ENCODE measurements around the gene AKR1C3. TPM values are rescaled to one million over a fixed set of nuclear protein-coding genes. Genes with fewer than 3 reads are reported as not detected.
"Not testable (repeated sequence)": the region's sequence is repeated elsewhere in the genome, so short reads cannot be mapped to it uniquely, and the experiment has no call there.

AKR1C3 gene
- total RNA-seq, 1 donor from 2014 or later, result 3.6 TPM

DNA sequence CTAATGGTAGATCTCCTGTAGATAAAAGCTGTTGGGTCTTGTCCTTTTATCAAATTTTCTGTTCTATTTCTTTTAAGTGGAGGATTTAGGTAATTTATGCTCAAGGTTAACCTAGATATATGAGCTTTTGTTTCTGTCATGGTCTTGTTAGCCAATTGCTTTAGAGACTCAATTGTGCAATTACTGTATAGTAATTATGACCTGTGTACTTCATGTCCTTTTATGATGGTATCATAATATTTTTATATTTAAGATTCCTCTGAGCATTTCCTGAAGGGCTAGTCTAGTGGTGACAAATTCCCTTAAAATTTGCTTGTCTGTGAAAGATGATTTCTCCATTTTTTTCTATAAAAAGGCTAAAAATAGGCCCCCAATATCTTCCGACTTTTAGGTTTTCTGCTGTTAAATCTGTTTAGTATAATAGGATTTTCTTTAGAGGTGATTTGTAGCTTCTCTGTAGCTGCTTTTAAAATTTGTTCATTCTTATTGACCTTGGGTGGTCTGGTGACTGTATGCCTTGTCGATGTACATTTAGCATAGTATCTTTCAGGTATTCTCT, 5.4 kb upstream of the AKR1C3 start:
- DNase-seq (ENCODE audit: extremely low read depth, low read depth, low spot score), result no peak

DNA sequence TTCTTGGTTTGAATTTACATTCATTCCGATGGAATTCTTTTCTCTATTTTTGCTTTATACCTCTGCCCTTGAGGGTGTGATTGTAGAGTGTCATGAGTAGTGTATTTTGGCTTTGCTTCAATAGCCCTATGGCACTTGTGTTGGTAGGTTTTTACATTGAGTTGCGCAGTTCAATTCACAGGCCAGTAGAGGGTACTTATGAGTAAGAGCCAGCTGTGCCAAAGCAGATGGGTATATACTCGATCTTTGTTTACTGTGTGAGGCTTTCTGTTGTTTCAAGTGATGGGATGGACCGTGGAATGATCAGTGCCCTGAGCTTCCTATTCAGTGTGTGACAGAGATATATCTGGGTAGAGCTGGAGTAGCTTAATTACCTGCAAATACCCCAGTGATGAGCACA, 4.3 kb upstream of the AKR1C3 start:
- no peak for DNase-seq (ENCODE audit: extremely low read depth, low read depth, low spot score)

DNA sequence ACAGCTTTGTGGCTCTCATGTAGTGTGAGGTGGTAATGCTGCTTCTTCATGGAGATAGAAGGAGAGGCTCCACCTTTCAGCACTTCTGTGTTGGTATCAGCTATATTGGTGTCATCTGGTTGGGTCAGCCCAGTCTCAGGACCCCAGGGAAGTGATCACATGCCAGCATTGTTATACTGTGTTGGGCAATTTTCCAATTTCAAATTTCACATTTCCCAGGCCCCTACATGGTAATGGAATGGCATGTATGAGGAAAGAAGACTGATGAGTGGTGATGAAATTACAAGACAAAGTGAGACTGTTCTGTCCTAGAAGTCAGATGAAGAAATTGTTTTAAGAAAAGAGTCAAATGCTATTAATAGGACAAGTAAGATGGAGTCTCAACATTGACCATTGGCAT, 3.7 kb upstream of the AKR1C3 start:
- DNase-seq (ENCODE audit: extremely low read depth, low read depth, low spot score), result no peak

DNA sequence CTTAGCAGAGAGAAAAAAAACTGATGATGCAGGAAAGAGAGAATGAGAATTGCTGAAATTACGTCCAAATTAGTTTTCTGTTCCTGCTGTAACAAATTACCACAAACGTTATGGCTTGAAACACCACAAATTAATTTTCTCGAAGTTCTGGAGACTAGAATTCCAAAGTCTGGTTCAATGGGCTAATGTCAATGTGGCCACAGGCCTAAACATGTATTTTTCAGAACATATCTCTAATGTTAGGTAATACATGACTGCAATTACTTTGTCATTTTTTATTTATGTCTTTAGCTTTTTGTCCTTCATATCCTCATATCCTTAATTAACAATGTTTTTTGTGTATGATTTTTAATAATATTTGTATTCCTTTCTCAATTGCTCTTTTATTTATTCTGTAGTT, 3.0 kb upstream of the AKR1C3 start:
- DNase-seq (ENCODE audit: extremely low read depth, low read depth, low spot score), result no peak

DNA sequence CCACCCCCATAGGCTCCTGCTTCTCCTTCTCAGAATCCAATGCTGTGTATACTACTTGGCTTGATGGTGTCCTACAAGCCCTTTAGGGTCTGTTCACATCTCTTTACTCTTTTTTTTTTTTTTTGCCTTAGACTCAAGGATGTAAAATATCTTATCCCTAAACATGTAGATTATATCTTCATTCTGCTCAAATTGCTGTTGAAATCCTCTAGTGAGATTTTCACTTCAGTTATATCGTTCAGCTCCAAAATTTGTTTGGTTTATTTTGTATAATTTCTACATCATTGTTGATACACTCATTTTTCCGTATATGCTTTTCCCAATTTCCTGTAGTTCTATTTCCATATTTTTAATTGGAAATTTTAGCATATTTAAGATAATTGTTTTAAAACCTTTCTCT, 1.8 kb upstream of the AKR1C3 start:
- no peak for DNase-seq (ENCODE audit: extremely low read depth, low read depth, low spot score)

DNA sequence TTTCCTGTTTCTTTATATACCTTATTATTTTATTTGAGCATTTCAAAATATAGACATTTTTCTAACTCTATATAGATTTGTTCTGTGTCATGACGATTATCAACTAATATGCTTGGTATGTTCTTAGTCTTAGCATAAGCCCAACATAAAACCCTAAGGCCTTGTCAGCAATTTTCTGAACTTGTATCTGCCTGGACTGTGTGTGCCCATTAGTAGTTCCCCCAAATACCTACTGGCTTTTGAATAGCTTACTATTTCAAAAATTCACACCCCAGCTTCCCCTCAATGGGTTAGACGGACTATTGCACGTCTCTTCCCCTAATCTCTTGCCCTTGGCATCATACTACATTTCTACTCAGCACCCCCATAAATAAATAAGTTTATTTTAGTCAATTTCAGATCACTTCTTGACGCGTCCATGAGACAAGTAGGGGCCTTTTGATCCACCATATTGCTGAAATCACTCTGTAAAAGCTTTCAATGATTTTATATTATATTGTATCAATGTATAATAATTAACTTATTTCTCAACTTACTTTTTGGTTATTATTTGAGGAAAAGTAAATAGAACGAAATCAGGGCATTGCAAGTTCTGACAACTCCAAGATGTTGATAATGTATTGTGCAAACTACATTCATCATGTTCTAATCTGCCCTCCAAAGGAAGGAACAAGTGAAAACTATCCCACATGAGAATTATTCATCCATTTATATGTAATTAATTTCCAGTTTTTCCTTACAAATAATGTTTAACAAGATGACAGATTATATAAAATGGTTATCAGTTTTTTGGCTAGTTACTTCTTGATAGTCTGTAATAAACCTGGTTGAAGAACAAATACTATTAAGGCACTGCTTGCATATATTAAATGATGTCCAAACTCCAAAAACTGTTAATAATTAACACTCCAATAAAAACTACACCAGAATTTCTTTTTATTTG, 1.1 kb upstream of the AKR1C3 start:
- no peak for DNase-seq (ENCODE audit: extremely low read depth, low read depth, low spot score)

DNA sequence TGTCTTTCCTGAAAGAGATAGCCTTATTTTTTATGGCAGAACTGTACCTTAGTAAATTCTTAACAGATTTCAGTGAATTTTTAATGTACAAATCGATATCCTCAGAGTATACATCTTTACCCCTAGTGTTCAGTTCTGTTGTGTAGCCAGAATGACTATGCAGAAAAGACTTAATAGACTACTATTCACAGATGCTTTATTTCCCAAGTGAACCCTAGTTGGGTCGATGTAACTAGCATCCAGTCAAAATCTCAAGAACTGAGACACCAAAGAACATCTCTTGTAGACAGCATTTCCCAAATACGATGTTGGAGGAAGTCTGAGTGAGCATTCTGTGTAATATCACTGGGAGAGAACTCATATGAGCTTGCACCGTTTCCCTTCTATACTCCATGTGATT, 1.5 kb downstream of the AKR1C3 start:
- DNase-seq (ENCODE audit: extremely low read depth, low read depth, low spot score), result no peak

DNA sequence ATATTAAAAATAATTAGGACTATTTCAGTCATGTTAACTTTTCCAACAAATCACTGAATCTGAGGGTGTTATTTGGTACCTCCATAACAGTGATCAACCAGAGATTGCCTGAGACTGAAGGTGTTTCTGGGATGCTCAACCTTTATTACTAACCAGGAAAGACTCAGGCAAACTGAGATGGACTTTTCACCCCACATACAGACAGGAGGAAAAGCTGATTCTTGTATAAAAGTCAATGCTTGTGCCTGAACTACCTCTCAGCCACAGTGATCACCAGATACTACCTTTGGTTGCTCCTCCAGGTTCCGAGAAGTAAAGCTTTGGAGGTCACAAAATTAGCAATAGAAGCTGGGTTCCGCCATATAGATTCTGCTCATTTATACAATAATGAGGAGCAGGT, 1.9 kb downstream of the AKR1C3 start:
- DNase-seq (ENCODE audit: extremely low read depth, low read depth, low spot score), result no peak

DNA sequence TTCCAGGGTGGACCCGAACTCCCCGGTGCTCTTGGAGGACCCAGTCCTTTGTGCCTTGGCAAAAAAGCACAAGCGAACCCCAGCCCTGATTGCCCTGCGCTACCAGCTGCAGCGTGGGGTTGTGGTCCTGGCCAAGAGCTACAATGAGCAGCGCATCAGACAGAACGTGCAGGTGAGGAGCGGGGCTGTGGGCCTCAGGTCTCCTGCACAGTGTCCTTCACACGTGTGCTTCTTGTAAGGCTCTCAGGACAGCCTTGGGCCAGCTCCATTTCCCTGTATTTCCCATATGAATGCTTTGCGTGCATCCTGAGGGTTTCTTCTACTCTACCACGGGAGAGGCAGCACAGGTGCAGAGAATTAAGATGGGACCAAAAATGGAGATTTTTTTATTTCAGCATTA, 8.3 kb downstream of the AKR1C3 start:
- not testable (repeated sequence) for DNase-seq (ENCODE audit: extremely low read depth, low read depth, low spot score)

DNA sequence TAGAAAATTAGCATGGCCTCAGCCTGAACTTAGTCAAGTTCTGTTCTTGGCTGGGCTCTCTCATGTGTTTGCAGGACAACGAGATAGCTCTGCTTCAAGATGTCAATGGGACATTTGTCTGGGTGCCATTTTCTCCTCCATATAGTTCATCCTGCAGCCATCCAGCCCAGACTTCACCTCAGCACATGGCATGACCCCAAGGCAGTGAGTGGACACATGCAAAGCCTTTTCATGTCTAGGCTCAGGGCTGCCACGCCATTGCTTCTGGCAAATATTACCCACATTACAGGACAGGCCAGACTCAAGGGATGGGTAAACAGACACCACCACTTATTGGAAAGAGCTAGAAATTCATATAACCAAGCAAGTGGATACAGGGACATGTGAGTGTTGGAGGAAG, 9.3 kb downstream of the AKR1C3 start:
- no peak for DNase-seq (ENCODE audit: extremely low read depth, low read depth, low spot score)

DNA sequence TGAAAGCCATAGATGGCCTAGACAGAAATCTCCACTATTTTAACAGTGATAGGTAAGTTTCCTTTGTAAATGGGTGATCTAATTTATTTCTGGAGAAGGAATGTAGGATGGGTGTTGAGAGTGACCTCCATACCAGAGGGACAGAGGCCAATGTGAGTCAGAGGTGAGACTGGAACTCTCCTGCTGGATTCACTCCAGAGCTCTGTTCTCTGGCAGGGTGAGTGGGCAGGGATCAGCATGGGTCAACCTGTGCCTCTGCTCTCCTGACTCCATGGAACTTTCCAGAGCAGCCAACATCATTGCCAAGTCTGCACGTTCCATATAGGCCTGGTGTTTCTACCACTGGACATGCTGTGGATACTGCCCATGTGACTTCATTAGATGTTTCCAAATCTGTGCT, 11.4 kb downstream of the AKR1C3 start:
- DNase-seq (ENCODE audit: extremely low read depth, low read depth, low spot score), result no peak

DNA sequence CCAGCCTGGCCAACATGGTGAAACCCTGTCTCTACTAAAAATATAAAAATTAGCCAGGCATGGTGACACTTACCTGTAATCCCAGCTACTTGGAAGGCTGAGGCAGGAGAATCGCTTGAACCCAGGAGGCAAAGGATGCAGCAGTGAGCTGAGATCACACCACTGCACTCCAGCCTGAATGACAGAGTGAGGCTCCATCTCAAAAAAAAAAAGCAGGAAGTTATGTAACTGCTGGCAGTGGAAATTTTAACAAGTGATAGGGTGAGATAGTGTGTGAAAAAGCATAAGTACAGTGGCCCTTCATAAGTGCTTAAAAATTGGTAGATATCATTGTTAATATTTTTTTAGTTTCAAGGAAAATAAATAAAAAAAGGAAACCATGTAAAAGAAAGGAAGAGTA, 12.3 kb downstream of the AKR1C3 start:
- no peak for DNase-seq (ENCODE audit: extremely low read depth, low read depth, low spot score)

DNA sequence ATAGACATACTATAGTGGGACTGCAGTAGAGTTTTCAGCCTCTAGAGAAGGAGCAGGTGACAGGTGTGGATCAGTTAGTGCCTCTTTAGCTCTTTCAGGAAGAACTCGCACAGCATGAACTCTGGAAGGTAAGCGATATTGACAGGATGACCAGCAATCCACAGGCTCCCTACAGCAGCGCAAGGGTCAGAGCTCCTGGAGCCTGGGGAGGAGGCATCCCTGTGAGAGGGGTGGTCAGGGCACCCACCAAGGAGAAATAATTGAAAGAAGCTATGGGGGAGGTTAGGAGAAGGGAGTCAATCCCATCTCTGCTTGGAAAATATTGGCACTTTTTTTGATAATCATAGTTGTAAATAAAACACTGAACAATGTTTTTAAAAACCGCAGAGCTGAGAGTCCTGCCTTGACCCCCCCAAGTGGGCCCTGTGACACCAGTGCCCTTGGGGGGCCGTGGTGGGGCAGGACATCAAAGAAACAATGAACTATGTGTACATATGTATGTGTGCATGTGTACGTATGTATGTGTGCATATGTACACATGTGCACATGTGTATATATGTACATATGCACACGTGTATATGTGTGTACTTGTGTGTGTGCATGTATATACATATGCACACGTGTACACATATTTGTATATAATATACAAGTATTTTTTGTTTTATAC, 13.8 kb downstream of the AKR1C3 start:
- no peak for DNase-seq (ENCODE audit: extremely low read depth, low read depth, low spot score)

DNA sequence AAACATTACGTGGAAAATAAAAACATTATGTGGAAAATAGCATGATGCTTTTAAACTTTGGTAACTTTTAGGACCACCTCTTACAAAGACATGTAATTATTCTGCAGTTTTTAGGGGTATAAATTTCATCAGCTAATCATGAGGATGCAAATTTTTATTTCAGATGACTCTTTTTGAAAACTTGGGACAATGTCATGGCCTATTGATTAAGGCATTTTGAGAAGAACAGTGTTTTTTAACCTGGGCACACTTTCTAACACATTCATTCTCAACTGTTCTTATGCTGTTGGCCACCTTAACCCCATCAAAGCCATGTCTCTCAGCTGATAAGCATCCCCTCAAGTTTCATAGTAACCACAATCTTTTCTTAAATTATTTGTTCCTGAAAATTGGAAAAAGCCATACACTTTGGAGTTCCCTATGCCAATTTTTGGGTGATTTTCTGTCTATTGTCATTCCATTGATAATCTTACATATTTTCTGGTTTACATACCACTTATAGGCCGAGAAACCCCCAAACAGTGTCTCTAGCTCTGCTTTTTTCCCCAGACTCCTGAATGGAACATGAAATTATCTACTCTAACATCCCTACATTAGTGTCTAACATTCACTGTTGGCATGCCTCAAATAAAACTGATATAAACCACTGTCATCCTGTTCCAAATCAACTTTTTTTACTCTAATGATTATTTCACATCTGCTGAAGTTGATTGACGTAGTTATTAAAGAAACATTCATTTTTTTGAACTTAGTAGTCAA, 14.6 kb downstream of the AKR1C3 start:
- no peak for DNase-seq (ENCODE audit: extremely low read depth, low read depth, low spot score)

DNA sequence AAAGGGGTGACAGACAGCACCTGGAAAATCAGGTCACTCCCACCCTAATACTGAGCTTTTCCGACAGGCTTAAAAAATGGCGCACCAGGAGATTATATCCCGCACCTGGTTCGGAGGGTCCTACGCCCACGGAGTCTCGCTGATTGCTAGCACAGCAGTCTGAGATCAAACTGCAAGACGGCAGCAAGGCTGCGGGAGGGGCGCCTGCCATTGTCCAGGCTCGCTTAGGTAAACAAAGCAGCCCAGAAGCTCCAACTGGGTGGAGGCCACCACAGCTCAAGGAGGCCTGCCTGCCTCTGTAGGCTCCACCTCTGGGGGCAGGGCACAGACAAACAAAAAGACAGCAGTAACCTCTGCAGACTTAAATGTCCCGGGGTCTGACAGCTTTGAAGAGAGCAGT, 15.6 kb downstream of the AKR1C3 start:
- not testable (repeated sequence) for DNase-seq (ENCODE audit: extremely low read depth, low read depth, low spot score)

DNA sequence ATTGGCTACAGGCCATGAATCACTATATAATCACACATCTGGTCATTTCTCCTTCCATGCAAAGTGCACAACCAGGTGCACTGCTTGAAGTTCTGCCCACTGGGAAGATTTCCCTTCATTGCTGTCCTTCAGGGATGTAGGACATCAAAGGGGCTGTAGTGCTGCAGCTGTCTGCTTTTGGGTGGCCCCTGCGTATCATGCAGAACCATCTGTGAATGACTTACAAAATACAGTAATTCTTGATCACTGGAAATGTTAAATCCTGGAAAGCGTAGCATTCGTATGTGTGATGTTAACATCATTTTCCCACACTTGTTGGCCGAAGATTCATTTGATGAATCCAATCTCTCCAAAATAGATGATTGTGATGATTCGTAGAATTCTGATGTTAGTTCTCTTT, 22.4 kb downstream of the AKR1C3 start:
- no peak for DNase-seq (ENCODE audit: extremely low read depth, low read depth, low spot score)

DNA sequence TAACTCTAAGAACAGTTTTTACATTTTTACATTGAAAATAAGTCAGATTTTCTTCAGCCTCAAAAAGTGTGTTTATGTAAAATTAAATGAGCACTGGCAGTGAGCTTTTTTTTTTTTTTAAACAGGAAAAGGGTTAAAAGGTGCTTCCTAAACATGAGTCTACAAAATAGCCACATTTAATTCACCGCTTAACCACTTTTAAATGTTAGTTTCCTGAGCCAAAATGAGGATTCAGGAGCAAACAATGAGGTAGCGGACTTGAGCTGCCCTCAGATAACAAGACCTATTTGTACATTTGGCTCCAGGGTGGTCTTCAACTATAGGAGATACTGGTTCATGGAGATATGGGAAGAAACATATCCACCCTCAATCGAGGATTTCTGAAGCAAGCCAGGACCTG, 22.8 kb downstream of the AKR1C3 start:
- DNase-seq (ENCODE audit: extremely low read depth, low read depth, low spot score), result no peak

DNA sequence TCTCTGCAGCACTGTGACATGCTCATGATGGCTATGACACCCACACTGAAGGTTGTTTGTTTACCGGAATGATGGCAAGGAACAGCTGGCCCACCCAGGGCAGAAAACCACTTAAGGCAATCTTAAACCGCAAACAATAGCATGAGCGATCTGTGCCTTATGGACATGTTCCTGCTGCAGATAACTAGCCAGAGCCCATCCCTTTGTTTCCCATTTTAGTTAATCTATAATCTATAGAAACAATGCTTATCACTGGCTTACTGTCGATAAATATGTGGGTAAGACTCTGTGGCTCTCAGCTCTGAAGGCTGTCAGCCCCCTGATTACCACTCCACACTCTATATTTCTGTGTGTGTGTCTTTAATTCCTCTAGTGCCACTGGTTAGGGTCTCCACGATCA, 25.8 kb downstream of the AKR1C3 start:
- DNase-seq (ENCODE audit: extremely low read depth, low read depth, low spot score), result not testable (repeated sequence)

DNA sequence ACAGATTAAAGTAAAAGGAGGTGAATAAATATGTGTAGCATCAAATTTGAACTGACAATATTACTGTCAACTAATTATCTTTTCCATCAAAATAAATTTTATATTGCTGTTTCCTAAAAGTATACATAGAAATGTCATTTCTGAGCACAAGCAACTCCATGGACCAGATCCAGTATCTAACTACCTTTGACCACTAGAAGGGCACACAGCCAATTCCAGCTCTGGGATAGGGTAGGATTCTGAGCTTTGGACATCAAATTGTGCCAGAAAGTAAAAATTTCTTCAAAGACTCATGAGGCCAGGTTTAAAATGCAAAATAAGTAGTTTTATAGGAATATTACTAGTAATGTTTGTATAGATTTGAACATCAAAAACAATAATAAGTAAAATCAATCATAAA, 29.7 kb downstream of the AKR1C3 start:
- no peak for DNase-seq (ENCODE audit: extremely low read depth, low read depth, low spot score)

DNA sequence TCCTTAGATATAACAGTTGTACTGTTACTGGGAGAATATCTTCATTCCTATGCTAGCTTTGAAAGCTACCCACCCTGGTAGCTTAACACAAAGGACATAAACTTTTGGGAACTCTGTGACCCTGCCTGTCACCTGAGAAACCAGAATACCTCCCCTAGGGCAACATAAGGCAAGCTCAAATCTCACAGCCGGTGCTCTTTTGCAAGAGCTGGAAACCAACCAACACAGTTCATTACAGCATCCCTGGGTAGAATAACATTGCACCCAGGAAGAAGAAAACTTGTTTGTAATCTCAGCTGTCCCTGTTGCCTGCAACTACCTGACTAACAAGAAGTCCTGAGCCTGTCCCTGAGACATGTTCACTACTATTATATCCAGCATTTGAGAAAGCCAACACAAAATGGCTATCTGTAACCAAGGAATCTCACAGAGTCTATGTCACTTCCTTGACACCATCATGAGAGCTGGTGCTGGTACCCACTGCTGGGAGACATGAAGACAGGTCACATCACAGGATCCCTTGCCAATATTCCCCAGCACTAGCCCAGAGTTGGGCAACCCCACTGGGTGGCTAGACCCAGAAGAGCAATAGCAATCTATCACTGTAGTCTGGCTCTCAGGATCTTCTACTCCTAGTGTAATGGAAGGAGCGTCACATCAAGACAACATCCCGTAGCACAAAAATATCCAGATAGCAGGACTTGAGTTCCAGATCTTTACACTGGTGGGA, 31.3 kb downstream of the AKR1C3 start:
- no peak for DNase-seq (ENCODE audit: extremely low read depth, low read depth, low spot score)

DNA sequence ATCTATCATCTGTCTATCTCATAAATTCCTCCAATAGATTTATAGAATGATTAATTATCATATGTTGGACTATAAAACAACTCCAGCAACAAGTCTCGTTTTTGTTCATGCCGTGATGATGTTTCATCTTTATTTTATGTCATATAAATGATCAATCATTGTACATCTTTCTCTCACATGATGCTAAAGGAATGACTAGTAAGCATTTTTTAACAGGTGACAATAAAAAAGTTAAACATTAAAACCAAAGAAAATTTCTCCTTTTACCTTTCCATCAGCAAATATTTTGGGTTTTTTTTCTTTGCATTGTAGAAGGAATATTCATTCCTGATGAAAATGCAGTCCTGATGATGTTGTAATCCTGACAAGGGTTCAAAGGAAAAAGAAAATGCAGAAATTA, 41.4 kb downstream of the AKR1C3 start:
- DNase-seq (ENCODE audit: extremely low read depth, low read depth, low spot score), result no peak

Measured in glomerular endothelial cell (primary cell).